GM21529 (cell line): ENCODE results near the gene PDE4D.
A peak's percentile ranks its signal among the peaks of the same experiment; 100 is the strongest.
"Not testable (repeated sequence)": the region's sequence is repeated elsewhere in the genome, so short reads cannot be mapped to it uniquely, and the experiment has no call there.

Experiments used
- ATAC-seq: cut with Tn5 transposase; IDR thresholded peaks from one replicate; pipeline ENCODE4 v1.9.1; 2021; ENCODE audit not compliant: unreplicated experiment

The PDE4D gene

DNA sequence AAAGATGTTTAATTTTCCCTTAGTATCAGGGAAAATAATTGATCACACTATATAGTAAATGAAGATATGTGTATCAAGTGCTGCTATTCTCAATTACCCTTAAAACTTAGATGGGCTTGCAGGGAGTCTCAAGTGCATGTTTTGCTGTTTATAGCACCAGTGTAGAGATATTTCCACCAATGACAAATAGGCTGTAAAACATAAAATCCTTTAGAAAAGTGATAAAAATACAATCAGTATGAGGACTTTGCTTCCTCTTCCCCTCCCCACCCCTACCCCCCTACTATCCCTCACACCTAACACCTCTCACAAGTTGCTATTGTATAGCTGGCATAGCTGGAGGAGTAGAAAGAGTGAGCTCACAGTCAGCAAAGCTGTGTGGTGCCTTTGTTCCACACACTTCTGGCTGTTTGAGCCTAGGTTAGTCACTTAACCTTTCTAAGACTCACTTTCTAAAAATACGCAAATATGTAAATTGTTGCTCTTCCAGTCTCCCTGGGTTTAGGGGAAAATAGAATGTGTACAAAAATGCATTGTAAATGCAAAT is 93.1 kb downstream of the PDE4D start:
- ATAC-seq, result peak; percentile 15

- peak; percentile 57 for ATAC-seq
Observed at GRCh38 chr5:59799668-59800346, 93.7 kb downstream of the PDE4D start.

- peak; percentile 76 for ATAC-seq
Observed at GRCh38 chr5:59798862-59799667, 94.5 kb downstream of the PDE4D start.

- no peak for ATAC-seq
Observed at GRCh38 chr5:59795141-59795540, 98.4 kb downstream of the PDE4D start.

DNA sequence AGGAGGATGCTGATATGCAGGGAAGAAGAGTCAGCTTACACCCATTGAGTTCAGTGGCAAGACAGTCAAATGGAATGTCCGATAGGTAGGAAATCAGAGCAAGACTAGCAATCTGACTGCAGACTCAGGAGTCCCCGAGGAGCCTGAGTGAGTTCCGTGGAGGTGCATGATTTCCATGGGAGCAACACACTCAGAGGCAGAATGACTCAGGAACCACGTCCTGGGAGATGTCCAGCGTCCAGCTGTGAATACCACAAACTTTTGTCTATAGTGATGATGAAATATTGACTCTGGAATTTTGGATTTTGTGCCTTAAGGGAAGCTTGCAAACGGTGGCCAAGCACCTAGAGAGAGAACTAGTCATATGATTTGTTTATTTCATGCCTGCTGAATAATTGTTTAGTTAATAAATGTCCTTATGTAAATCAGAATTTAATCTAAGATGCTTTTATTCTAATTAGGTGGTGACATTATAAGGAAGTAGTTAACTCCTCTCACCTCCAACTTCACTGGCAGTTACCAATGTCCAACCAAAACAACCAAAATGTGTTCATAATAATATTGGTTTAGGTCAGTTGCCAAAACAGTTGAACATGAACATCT is 100.4 kb downstream of the PDE4D start:
- no peak for ATAC-seq

DNA sequence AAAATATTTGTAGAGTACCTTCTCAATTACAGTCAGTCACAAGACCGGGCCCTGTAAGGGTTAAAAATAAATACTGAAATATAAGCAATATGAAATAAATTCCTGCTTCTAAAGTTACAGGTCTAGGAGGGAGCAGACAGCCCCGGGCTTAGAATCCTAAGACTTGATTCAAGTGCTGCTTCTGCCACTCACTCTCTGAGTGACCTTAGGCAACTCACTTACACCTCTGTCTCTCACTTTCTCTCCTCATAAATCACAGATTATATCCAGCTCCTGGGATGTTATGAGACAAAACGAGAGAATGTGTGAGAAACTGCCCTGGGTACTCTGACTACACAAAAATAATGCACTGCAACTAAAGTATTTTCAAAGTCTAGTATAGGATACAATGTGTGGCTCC is 101.9 kb downstream of the PDE4D start:
- ATAC-seq, result no peak

DNA sequence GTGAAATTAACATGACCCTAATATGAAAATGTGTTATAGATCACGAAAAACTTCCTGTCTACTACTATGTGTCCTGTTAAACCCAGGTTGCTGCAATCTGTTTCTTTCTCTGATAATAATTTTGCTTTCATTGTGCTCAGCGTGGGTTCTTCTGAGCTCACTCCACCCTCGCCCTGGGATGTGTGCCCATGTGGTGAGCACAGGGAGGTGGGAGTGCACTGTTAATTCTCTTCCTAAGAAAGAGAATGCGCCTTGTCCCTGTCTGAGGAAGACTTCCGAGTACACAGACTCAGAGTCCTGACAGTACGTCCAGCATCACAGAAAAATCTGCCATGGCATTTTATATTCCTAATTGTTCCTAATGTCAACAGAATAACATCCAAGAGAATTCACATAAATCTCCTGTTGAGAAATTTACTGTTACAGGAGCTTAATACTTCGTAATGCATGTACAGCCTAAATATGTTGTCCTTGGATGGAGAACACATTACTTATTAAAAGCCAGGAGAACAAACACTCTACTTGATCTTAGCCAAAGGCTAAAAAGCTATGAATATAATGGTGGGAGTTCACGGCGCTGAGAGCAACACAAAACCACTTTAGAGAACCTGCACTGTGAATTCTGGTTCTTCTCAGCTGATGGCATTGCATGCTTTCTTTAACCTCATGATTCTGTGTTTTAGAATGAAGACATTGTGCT is 102.6 kb downstream of the PDE4D start:
- ATAC-seq, result peak; percentile 15

DNA sequence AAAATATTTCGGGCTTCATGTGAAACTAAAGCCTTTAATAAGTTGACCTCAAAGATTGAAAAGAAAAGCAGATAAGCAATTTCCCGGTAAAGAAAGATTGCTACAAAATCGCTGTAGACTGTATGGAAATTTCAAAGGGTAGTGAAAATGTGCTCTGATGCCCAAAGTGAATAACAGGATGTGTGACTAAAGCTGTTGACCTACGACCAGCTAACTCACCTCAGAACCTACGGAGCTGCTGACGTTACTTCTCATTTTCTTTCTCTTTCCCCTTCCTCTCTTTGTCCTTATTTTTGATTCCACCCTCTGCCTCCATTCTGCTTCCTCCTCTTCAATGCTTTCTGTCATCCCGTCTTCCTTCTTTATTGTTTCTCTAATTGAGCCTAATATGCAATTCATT is 103.2 kb downstream of the PDE4D start:
- peak; percentile 82 for ATAC-seq

DNA sequence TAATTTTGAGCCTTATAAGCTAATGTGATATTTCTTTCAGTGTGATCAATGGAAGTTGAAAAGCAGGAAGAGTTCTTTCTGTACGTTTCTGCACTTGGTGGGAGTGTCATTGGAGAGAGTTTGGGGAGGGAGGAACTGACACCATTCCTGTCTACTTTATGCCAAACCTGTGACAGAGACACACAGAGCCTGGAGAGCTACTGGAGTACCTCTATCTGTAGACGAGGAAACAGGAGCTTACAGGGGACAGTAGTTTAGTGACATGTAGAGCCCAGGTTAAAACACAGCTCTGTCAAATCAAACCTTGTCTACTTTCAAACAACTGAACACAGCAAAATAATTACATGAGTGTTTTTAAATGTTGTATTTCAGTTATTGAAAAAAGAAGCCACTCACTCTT is 103.6 kb downstream of the PDE4D start:
- no peak for ATAC-seq

DNA sequence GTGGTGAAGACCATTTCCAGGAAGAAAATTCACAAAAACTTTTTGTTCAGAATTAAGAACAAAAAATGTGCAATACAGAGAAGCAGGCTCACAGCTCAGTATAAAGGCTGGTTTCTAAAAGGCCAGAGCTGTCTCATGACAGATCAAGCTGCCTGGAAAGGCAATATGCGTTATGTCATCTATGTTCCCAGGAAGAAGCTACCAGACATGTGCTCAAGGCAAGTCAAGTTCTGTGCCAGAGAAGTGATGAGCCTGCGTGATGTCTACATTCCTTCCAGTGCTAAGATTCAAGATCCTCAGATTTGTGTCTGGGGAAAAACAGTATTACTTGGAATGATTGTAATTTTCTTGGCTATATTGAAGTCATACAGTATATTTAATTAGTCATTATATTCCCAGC is 104.3 kb downstream of the PDE4D start:
- ATAC-seq, result no peak

DNA sequence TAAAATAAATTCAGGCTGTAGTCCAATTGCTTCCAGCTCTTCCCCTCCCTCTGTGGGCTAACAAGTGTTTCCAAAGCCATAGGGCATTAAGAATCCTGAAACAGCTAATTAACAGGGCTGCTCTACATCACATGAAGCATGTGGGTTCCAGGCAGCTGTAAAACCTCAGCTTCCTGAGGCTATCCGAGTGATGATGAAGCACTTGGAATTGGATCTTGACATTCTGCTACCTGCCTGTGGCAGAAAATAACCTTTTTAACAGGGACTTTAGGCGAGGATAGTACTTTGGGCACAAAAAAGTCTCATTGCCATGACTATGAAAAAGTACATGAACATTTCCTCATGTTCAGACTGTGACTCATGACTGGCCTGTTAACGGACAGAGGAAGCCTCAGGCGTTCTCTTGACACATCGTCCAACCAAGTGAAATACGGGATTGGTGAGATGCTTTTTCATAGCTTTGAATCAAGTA is 107.2 kb downstream of the PDE4D start:
- ATAC-seq, result no peak

- ATAC-seq, result no peak
Observed at GRCh38 chr5:59785676-59786333, 107.7 kb downstream of the PDE4D start.

DNA sequence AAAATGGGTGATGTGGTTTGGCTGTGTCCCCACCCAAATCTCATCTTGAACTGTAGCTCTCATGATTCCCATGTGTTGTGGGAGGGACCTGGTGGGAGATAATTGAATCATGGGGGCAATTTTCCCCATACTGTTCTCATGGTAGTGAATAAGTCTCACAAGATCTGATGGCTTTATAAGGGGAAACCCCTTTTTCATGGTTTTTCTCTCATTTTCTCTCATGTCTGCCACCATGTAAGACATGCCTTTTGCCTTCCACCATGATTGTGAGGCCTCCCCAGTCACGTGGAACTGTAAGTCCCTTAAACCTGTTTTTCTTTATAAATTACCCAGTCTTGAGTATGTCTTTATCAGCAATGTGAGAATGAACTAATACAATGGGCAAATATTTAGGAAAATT is 108.8 kb downstream of the PDE4D start:
- not testable (repeated sequence) for ATAC-seq

DNA sequence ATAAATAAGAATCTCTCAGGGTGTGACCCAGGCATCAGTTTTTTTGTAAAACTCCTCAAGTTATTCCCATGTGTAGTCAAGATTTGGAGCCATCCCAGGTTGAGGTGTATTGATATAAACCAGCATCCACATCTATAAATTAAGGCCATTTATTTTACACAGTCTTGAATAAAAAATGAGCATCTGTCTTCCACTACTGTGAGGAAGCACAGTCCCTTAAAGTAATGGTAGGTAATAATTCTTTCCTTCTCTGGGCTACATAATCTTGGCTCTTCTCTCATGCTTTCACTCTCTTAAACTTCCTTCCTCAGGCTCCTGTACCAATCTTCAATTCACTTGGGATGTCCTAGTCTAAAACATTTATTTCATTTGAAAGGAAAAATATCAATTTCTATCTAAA is 110.3 kb downstream of the PDE4D start:
- no peak for ATAC-seq

- ATAC-seq, result no peak
Observed at GRCh38 chr5:59782856-59783255, 110.7 kb downstream of the PDE4D start.

GRCh38 chr5:59779453-59779852 is 114.1 kb downstream of the PDE4D start:
- ATAC-seq, result no peak

GRCh38 chr5:59777028-59777427 is 116.5 kb downstream of the PDE4D start:
- no peak for ATAC-seq

DNA sequence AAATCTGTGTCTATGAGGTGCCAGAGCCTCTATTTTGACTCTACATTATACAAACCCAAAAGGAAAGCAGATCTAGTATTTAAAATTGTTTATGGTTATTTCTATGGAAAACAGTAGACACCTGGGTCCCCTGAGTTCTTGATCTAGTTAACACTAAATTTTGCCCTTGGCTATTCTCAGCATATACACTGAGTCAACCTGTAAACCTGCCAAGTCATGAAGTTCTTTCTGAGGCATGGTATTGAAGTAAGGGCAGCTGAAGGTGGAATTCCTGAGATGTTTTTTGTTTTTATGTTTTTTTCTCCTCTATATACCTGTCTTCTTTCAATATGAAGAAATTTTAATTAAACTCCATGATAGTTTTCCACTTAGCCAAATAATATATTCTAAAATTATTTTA is 120.2 kb downstream of the PDE4D start:
- no peak for ATAC-seq

DNA sequence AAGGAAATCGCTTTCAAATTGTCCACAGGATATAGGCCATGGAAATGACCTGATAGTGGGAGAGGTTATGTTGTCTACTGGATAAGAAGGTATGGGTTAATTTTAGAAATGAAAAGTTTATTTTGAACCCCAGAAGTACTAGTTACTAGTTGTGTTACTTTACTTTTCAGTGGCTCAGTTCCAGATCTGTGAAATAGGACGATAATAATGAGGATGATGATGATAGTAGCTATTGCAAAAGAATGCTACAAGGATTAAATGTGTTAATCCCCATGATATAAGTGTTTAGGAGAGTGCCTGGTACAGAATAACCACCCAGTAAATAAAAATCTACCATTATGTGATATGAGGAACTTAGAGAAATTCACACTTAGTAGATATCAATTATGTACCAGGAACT is 120.8 kb downstream of the PDE4D start:
- ATAC-seq, result no peak

DNA sequence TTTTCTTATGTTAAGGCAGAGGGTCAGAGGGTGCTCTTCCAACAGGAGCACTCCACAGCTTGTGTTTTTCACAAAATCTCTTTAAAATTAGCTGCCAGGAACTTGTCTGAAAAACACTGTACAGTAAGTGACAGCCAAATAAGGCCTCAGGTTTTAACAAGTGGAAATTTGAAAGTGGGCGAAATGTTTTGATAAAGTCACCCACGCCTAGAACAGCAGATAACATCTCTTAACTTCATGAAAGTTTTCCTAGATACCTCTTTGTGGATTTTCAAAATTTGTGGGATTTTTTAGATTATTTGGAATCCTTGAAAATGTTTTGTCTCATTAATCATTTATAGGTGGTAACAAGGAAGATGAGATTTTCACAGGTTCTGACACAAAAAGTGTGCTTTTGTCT is 121.3 kb downstream of the PDE4D start:
- no peak for ATAC-seq

DNA sequence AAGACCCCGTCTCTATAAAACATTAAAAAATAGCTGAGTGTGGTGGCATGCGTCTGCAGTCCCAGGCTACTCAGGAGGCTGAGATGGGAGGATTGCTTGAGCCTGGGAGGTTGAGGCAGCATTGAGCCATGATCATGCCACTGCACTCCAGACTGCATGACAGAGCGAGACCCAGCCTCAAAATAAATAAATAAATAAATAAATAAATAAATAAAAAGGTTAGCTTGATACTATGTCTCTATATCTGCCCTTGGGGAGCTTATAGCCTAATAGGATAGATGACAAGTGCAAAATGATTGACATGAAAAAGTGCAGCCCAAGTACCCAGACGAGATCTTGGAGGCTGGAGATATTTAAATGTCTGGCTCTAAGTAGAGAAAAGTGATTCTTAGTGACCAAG is 122.6 kb downstream of the PDE4D start:
- ATAC-seq, result no peak
